Hematopoietic multipotent progenitor cell (in vitro differentiated cells): Measurements from ENCODE around the gene LDLRAD3. TPM values are rescaled to one million over a fixed set of nuclear protein-coding genes. Genes with fewer than 3 reads are reported as not detected.
A peak's percentile ranks its signal among the peaks of the same experiment; 100 is the strongest.

ENCODE experiments used
- DNase-seq, 3 donors: peaks; one replicate each; pipeline ENCODE4 v3.0.0-alpha.2; 2011 to 2015; ENCODE audit warnings: low read depth in 2 of 3, low spot score in 2 of 3
- total RNA-seq: library from RNA; depleted of rRNA; stranded (reverse); fragments of >200 nt; gene quantifications from one replicate; pipeline ENCODE4 v1.2.3, GENCODE V29; 2012

The LDLRAD3 gene
- total RNA-seq, 1 donor, result 2.2 TPM

GRCh38 chr11:36066891-36067290, 123.0 kb downstream of the LDLRAD3 start:
- DNase-seq, result no peak

GRCh38 chr11:36069576-36070212, 125.8 kb downstream of the LDLRAD3 start:
- DNase-seq, result no peak

- DNase-seq, result no peak
These were observed 126.5 kb downstream of the LDLRAD3 start for GRCh38 chr11:36070213-36070953.

GRCh38 chr11:36070954-36071330, 127.1 kb downstream of the LDLRAD3 start:
- no peak for DNase-seq

- no peak for DNase-seq
These were observed 128.1 kb downstream of the LDLRAD3 start for GRCh38 chr11:36071917-36072500.

GRCh38 chr11:36073411-36074203, 129.7 kb downstream of the LDLRAD3 start:
- DNase-seq, result peak in 2 of 3 donors; percentile 12

- no peak for DNase-seq
These were observed 131.1 kb downstream of the LDLRAD3 start for GRCh38 chr11:36074941-36075431.

- no peak for DNase-seq
These were observed 133.5 kb downstream of the LDLRAD3 start for GRCh38 chr11:36077368-36077767.

- DNase-seq, result no peak
These were observed 134.2 kb downstream of the LDLRAD3 start for GRCh38 chr11:36077886-36078685.

- no peak for DNase-seq
These were observed 134.8 kb downstream of the LDLRAD3 start for GRCh38 chr11:36078686-36079055.

- DNase-seq, result no peak
These were observed 136.2 kb downstream of the LDLRAD3 start for GRCh38 chr11:36079878-36080675.

- no peak for DNase-seq
These were observed 137.5 kb downstream of the LDLRAD3 start for GRCh38 chr11:36081274-36081945.

GRCh38 chr11:36086366-36086765, 142.5 kb downstream of the LDLRAD3 start:
- DNase-seq, result no peak

GRCh38 chr11:36088266-36088972, 144.6 kb downstream of the LDLRAD3 start:
- no peak for DNase-seq

GRCh38 chr11:36089920-36090319, 146.1 kb downstream of the LDLRAD3 start:
- DNase-seq, result no peak

GRCh38 chr11:36090356-36091109, 146.7 kb downstream of the LDLRAD3 start:
- DNase-seq, result peak in 1 of 3 donors; percentile 23

- peak in 2 of 3 donors; percentile 62 to 85 for DNase-seq
These were observed 147.5 kb downstream of the LDLRAD3 start for GRCh38 chr11:36091256-36091811.
